Tibial nerve (tissue), 4 donors: ENCODE results near the gene POLA1. TPM values are rescaled to one million over a fixed set of nuclear protein-coding genes. Genes with fewer than 3 reads are reported as not detected.

Experiments
- DNase-seq, 2 donors: peaks; one replicate each; pipeline ENCODE4 v3.0.0-alpha.2; 2019; ENCODE audit warnings: low spot score in 2 of 2
- H3K27ac ChIP-seq, 4 donors: fragments of 200-600 bp; sonication (generic) in 3 of 4; one replicate each; pipeline ENCODE4 v1.5.1; 2017 to 2019; ENCODE audit warnings: mild to moderate bottlenecking in 1 of 4
- H3K27me3 ChIP-seq, 2 donors: fragments of 200-600 bp; sonication (generic) in 1 of 2; one replicate each; pipeline versions ENCODE4 v1.5.1 to v1.6.0; 2017 to 2019
- H3K36me3 ChIP-seq, 3 donors: fragments of 200-600 bp; sonication (generic); one replicate each; pipeline ENCODE4 v1.5.1; 2018 to 2019
- H3K4me1 ChIP-seq, 4 donors: fragments of 200-600 bp; sonication (generic) in 3 of 4; one replicate each; pipeline ENCODE4 v1.5.1; 2017 to 2019
- H3K4me3 ChIP-seq, 4 donors: fragments of 200-600 bp; sonication (generic) in 3 of 4; one replicate each; pipeline ENCODE4 v1.5.1; 2017 to 2019; ENCODE audit warnings: mild to moderate bottlenecking in 1 of 4, moderate library complexity in 1 of 4
- H3K9me3 ChIP-seq, 4 donors: fragments of 200-600 bp; sonication (generic) in 3 of 4; one replicate each; pipeline ENCODE4 v1.5.1; 2017 to 2019
- CTCF ChIP-seq, 5 experiments: fragments of 200-600 bp in 3 of 5; fragments of 450-650 bp in 2 of 5; sonication (generic) in 3 of 5; IDR thresholded peaks; one replicate each; pipeline ENCODE4 v1.5.1; 2016 to 2019; ENCODE audit warnings: antibody characterized with exemption in 5 of 5, mild to moderate bottlenecking in 3 of 5, moderate library complexity in 2 of 5
- EP300 ChIP-seq, 2 donors: sonication (generic); formaldehyde crosslinking; IDR thresholded peaks; one replicate each; pipeline ENCODE4 v1.6.1; 2017; ENCODE audit warnings: antibody characterized with exemption in 2 of 2, mild to moderate bottlenecking in 1 of 2
- POLR2A ChIP-seq, 2 donors: fragments of 450-650 bp; IDR thresholded peaks; one replicate each; pipeline ENCODE4 v1.6.1; 2017; ENCODE audit warnings: antibody characterized with exemption in 2 of 2, mild to moderate bottlenecking in 2 of 2, moderate library complexity in 2 of 2
- WGBS, 2 donors: methylation state at CpG; one replicate each; pipeline ENCODE4 v1.1.5; 2018; 5-methylcytosine and 5-hydroxymethylcytosine counted together
- total RNA-seq, 4 donors: library from RNA; depleted of rRNA; stranded (reverse); fragments of >200 nt; gene quantifications; one replicate each; pipeline ENCODE4 v1.1.0, GENCODE V29; 2016

POLA1 gene
- total RNA-seq, 4 donors from 2014 or later: 8.6 to 27.8 (median 13.7) TPM

- no peaks in the 10 kb centered on the region for H3K36me3 ChIP-seq
- TF ChIP-seq CTCF (IDR thresholded peaks at IDR 0.05) (peak in 3 of 5 experiments; percentile 31 to 51 (median 50)), EP300 (IDR thresholded peaks at IDR 0.05) (no peak)
- no peaks in the 10 kb centered on the region for H3K27me3 ChIP-seq
- no peak overlapping the region for H3K27ac ChIP-seq
- peak in 1 of 2 donors; percentile 48 for DNase-seq
- peaks cover 0 to 6% (median 0%) of the 10 kb centered on the region in 4 donors for H3K4me1 ChIP-seq
- no peak overlapping the region for H3K4me3 ChIP-seq
- WGBS, 2 donors: 25 to 41% methylated on average over 3 of the region's 3 CpGs
- H3K9me3 ChIP-seq: no peaks in the 10 kb centered on the region
These were observed 144.9 kb downstream of the POLA1 start for GRCh38 chrX:24838629-24839028.

- Histone ChIP-seq H3K4me1 (peaks cover 0 to 6% (median 0%) of the 10 kb centered on the region in 4 donors), H3K4me3 (no peak overlapping the region), H3K36me3 (no peaks in the 10 kb centered on the region), H3K27me3 (no peaks in the 10 kb centered on the region), H3K27ac (no peak overlapping the region), H3K9me3 (no peaks in the 10 kb centered on the region)
- no peak for DNase-seq
- no peak for TF ChIP-seq POLR2A (IDR thresholded peaks at IDR 0.05)
- TF ChIP-seq CTCF (IDR thresholded peaks at IDR 0.05): no peak
- no peak for TF ChIP-seq EP300 (IDR thresholded peaks at IDR 0.05)
- WGBS, 2 donors: 65 to 69% methylated on average over 4 of the region's 4 CpGs
These were observed 145.6 kb downstream of the POLA1 start for GRCh38 chrX:24839331-24839730.

GRCh38 chrX:24842486-24842885 is 148.8 kb downstream of the POLA1 start:
- Histone ChIP-seq H3K4me1 (peaks cover 0 to 13% (median 0%) of the 10 kb centered on the region in 4 donors), H3K36me3 (no peaks in the 10 kb centered on the region), H3K27ac (no peak overlapping the region), H3K27me3 (no peaks in the 10 kb centered on the region), H3K4me3 (no peak overlapping the region), H3K9me3 (no peaks in the 10 kb centered on the region)
- TF ChIP-seq EP300 (IDR thresholded peaks at IDR 0.05) (no peak), CTCF (IDR thresholded peaks at IDR 0.05) (no peak), POLR2A (IDR thresholded peaks at IDR 0.05) (no peak)
- DNase-seq: no peak
- WGBS, 2 donors: 41 to 56% methylated on average over 5 of the region's 5 CpGs

GRCh38 chrX:24846550-24847150 is 152.9 kb downstream of the POLA1 start:
- Histone ChIP-seq H3K4me3 (no peak overlapping the region), H3K9me3 (no peaks in the 10 kb centered on the region), H3K4me1 (peaks cover 0 to 13% (median 0%) of the 10 kb centered on the region in 4 donors), H3K27ac (no peak overlapping the region), H3K36me3 (no peaks in the 10 kb centered on the region), H3K27me3 (no peaks in the 10 kb centered on the region)
- 33 to 43% methylated on average over 3 of the region's 3 CpGs for WGBS, 2 donors
- TF ChIP-seq EP300 (IDR thresholded peaks at IDR 0.05) (no peak), CTCF (IDR thresholded peaks at IDR 0.05) (no peak)
- DNase-seq: peak; percentile 16 to 36

GRCh38 chrX:24851289-24851688 is 157.6 kb downstream of the POLA1 start:
- H3K4me1 ChIP-seq: peaks cover 0 to 7% (median 0%) of the 10 kb centered on the region in 4 donors
- H3K27ac ChIP-seq: no peak overlapping the region
- no peaks in the 10 kb centered on the region for H3K27me3 ChIP-seq
- H3K4me3 ChIP-seq: no peak overlapping the region
- H3K9me3 ChIP-seq: no peaks in the 10 kb centered on the region
- DNase-seq: no peak
- 81 to 96% methylated on average over 3 to 6 of the region's 6 CpGs for WGBS, 2 donors
- no peaks in the 10 kb centered on the region for H3K36me3 ChIP-seq
- TF ChIP-seq CTCF (IDR thresholded peaks at IDR 0.05) (no peak), EP300 (IDR thresholded peaks at IDR 0.05) (no peak), POLR2A (IDR thresholded peaks at IDR 0.05) (no peak)
